GM19238 (cell line): ENCODE results near the gene DOCK2.

ENCODE experiments used
- DNase-seq: peaks from one replicate; pipeline ENCODE4 v3.0.0; 2011; ENCODE audit warnings: low spot score; ENCODE audit not compliant: insufficient read length

The DOCK2 gene

GRCh38 chr5:170112876-170113521, 475.9 kb downstream of the DOCK2 start:
- DNase-seq: no peak

- DNase-seq: no peak
Observed at GRCh38 chr5:170113522-170113900, 476.4 kb downstream of the DOCK2 start.

GRCh38 chr5:170114271-170114670, 477.2 kb downstream of the DOCK2 start:
- DNase-seq: no peak

- DNase-seq: no peak
Observed at GRCh38 chr5:170115925-170116324, 478.9 kb downstream of the DOCK2 start.

GRCh38 chr5:170117736-170118135, 480.7 kb downstream of the DOCK2 start:
- no peak for DNase-seq

GRCh38 chr5:170120576-170120975, 483.5 kb downstream of the DOCK2 start:
- DNase-seq: no peak

GRCh38 chr5:170121321-170121720, 484.2 kb downstream of the DOCK2 start:
- DNase-seq: no peak

GRCh38 chr5:170126061-170126460, 489.0 kb downstream of the DOCK2 start:
- DNase-seq: no peak

GRCh38 chr5:170126626-170127025, 489.6 kb downstream of the DOCK2 start:
- DNase-seq: no peak

- no peak for DNase-seq
Observed at GRCh38 chr5:170131235-170131634, 494.2 kb downstream of the DOCK2 start.

GRCh38 chr5:170132269-170132975, 495.3 kb downstream of the DOCK2 start:
- no peak for DNase-seq
